ENCODE results near the gene ME3.

Gene ME3

DNA sequence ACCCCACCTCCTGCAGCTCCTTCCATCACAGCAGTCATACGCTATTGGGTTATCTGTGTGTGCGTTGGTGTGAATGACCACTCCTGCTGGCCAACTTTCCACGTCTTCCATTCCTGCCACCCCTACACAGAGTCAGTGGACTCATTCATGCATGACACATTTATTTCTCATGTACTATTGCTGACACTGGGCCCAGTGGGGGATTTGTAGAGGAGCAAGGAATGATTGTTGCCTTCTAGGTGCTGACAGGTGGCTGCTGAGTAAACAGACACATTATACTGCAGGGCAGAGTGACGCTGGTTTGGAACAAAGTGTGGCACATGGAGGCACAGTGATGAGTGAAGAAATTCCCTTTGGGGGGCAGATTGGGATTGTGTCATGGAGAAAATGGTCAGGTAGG, 183.9 kb downstream of the ME3 start:
- H3K36me3 ChIP-seq (ENCODE audit: control insufficient read depth, insufficient read depth, low read length) = no peaks in the 10 kb centered on the region
- 94 to 100% methylated on average over 1 to 3 of the region's 4 CpGs for WGBS, 2 experiments (ENCODE audit: insufficient coverage in 2 of 2)

DNA sequence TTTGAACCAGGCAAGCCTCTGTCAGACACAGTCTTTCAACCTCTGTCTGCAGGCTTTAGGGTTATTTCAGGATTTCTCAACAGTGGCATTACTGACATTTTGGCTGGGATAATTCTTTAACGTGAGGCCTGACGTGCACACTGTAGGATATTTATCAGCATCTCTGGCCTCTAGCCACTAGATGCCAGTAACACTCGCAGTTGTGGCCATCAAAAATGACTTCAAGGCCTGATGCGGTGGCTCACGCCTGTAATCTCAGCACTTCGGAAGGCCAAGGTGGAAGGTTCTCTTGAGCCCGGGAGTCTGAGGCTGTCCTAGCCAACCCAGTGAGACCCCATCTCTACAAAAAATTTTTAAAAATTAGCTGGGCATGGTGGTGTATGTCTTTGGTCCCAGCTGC, 184.7 kb downstream of the ME3 start:
- H3K27ac ChIP-seq (ENCODE audit: low read depth, low read length, severe bottlenecking) = no peak overlapping the region
- no peaks in the 10 kb centered on the region for H3K36me3 ChIP-seq (ENCODE audit: control insufficient read depth, insufficient read depth, low read length)
- 96 to 98% methylated on average over 5 to 6 of the region's 7 CpGs for WGBS, 2 experiments (ENCODE audit: insufficient coverage in 2 of 2)
- H3K4me3 ChIP-seq (ENCODE audit: extremely low read depth, insufficient read depth, low read length, poor library complexity, severe bottlenecking) = no peak overlapping the region
- H3K4me1 ChIP-seq (ENCODE audit: control insufficient read depth, insufficient read depth, low read length, poor library complexity, severe bottlenecking) = peaks cover 14% of the 10 kb centered on the region
- no peaks in the 10 kb centered on the region for H3K9me3 ChIP-seq (ENCODE audit: control insufficient read depth, low read length)

More for the DNA sequence above, 183.9 kb downstream of the ME3 start:
- H3K4me3 ChIP-seq (ENCODE audit: extremely low read depth, insufficient read depth, low read length, poor library complexity, severe bottlenecking) = no peak overlapping the region
- H3K27ac ChIP-seq (ENCODE audit: low read depth, low read length, severe bottlenecking) = no peak overlapping the region
- peaks cover 7% of the 10 kb centered on the region for H3K4me1 ChIP-seq (ENCODE audit: control insufficient read depth, insufficient read depth, low read length, poor library complexity, severe bottlenecking)
- H3K9me3 ChIP-seq (ENCODE audit: control insufficient read depth, low read length) = no peaks in the 10 kb centered on the region

DNA sequence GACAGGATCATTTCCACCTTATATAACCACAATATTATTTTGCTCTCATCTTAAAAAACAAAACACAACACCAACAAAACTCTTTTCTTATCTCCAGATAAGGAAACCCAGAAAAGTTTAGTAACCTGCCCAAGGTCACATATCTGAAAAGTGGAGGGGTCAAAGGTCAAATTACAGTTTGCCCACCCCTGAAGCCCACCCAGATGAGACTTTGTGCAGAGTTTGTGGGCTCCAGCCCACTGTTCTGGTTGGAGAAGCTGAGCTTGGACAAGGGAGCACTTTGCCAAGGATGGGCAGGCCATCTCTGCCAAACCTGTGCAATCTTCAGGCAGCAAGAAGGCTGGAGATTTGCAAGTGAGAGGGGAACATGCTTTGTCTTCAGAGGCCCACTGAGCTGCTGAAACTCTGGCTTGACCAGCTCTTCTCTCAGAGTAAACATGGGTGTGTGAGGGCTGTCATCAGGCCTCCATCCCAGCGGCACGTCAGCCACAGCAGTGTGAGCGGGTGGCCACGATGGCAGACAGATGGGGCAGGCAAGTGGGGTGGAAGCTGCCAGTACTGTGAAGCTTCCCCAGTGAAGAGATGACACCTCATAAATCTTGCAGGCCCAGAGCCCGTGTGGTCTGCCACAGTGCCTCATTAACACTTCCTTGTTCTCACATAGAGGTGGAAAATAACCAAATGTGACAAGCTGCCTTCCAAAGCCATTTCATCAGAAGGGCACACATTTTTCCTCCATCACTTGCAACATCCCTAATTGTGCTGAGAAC, 186.0 kb downstream of the ME3 start:
- 60 to 84% methylated on average over 2 to 5 of the region's 5 CpGs for WGBS, 2 experiments (ENCODE audit: insufficient coverage in 2 of 2)
- Histone ChIP-seq H3K4me1 (ENCODE audit: control insufficient read depth, insufficient read depth, low read length, poor library complexity, severe bottlenecking) (peaks cover 23% of the 10 kb centered on the region), H3K36me3 (ENCODE audit: control insufficient read depth, insufficient read depth, low read length) (no peaks in the 10 kb centered on the region), H3K4me3 (ENCODE audit: extremely low read depth, insufficient read depth, low read length, poor library complexity, severe bottlenecking) (no peak overlapping the region), H3K27ac (ENCODE audit: low read depth, low read length, severe bottlenecking) (no peak overlapping the region), H3K9me3 (ENCODE audit: control insufficient read depth, low read length) (no peaks in the 10 kb centered on the region)

DNA sequence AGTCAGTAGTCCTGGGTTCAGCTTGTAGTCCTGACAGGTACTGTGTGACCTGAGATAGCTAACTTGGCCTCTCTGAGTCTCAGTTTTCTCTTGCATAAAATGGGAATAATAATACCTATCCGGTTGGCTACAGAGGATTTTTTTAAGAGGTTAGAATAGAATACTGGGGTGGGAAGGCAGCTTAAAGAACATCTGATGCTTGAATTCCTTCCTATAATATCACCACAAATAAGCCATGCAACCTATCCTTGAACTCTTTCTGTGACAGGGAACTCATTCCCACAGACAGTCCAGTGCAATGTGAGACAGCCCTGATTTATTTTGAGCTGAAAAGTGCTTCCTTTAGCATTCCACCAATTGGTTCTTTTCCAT, 187.6 kb downstream of the ME3 start:
- Histone ChIP-seq H3K36me3 (ENCODE audit: control insufficient read depth, insufficient read depth, low read length) (no peaks in the 10 kb centered on the region), H3K27ac (ENCODE audit: low read depth, low read length, severe bottlenecking) (peak overlapping the region; percentile 46), H3K4me1 (ENCODE audit: control insufficient read depth, insufficient read depth, low read length, poor library complexity, severe bottlenecking) (peaks cover 32% of the 10 kb centered on the region), H3K4me3 (ENCODE audit: extremely low read depth, insufficient read depth, low read length, poor library complexity, severe bottlenecking) (no peak overlapping the region), H3K9me3 (ENCODE audit: control insufficient read depth, low read length) (no peaks in the 10 kb centered on the region)
- WGBS, 2 experiments (ENCODE audit: insufficient coverage in 2 of 2) = no CpG with 5 or more reads among the region's 1 CpG

DNA sequence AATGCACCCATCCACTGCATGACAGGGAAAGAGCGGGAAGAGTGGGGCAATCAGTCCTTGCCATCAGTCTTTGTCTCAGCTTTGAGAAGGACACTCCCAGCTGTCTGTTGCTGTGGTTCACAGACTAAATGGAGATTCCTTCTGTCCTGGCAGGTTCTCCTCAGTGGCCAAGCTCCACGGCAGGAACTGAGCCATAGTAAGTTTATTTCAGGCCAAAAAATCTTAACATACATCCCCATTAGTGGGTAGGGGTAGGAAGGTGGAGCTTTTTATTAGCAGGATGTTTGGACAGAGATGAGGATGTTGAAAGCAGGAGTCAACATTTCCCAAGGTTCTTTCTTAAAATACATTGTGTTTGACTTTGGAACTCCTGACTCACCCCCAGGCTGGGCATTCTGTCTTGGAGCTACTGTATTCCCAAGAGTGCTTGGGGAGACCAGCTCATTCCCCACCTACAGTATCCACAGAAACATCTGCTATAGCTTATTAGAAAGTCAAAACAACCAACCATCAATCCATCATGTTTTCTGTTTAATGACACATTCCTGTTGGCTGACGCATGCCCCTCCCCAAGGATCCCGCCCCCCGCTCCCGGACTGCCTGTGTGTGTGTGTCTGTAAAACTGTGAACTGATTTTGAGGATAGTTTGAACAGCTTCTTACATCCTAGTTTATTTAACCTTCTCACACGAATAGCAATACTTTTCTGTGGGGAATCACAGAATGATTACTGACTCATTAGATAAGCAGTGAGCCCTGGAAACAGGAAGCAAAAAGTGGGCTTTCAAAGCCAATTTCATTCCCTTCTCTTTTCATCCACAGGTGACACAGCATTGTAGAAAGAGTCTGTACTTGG, 188.2 kb downstream of the ME3 start:
- peaks cover 32% of the 10 kb centered on the region for H3K4me1 ChIP-seq (ENCODE audit: control insufficient read depth, insufficient read depth, low read length, poor library complexity, severe bottlenecking)
- WGBS, 2 experiments (ENCODE audit: insufficient coverage in 2 of 2) = 92 to 100% methylated on average over 1 of the region's 7 CpGs
- H3K9me3 ChIP-seq (ENCODE audit: control insufficient read depth, low read length) = no peaks in the 10 kb centered on the region
- H3K4me3 ChIP-seq (ENCODE audit: extremely low read depth, insufficient read depth, low read length, poor library complexity, severe bottlenecking) = no peak overlapping the region
- no peaks in the 10 kb centered on the region for H3K36me3 ChIP-seq (ENCODE audit: control insufficient read depth, insufficient read depth, low read length)
- peak overlapping the region; percentile 46 for H3K27ac ChIP-seq (ENCODE audit: low read depth, low read length, severe bottlenecking)

DNA sequence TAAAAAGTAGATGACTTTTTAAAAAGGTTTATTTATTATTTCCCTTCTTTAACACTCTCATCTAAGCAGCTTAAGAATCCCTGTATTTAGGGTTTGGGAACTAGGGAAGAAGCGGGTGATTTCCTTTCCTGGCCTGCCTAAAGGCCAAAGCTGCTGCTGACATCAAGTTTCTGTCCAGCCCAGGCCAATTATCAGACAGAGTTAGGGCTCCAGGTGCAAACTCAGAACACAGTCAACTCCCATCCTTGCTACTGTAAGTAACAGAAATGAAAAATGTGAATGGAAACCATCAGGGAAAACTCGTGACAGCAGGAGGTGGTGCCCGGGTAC, 188.8 kb downstream of the ME3 start:
- H3K36me3 ChIP-seq (ENCODE audit: control insufficient read depth, insufficient read depth, low read length) = no peaks in the 10 kb centered on the region
- WGBS, 2 experiments (ENCODE audit: insufficient coverage in 2 of 2) = 55 to 68% methylated on average over 2 of the region's 3 CpGs
- H3K27ac ChIP-seq (ENCODE audit: low read depth, low read length, severe bottlenecking) = peak overlapping the region; percentile 46
- no peak overlapping the region for H3K4me3 ChIP-seq (ENCODE audit: extremely low read depth, insufficient read depth, low read length, poor library complexity, severe bottlenecking)
- H3K9me3 ChIP-seq (ENCODE audit: control insufficient read depth, low read length) = no peaks in the 10 kb centered on the region
- H3K4me1 ChIP-seq (ENCODE audit: control insufficient read depth, insufficient read depth, low read length, poor library complexity, severe bottlenecking) = peaks cover 32% of the 10 kb centered on the region

DNA sequence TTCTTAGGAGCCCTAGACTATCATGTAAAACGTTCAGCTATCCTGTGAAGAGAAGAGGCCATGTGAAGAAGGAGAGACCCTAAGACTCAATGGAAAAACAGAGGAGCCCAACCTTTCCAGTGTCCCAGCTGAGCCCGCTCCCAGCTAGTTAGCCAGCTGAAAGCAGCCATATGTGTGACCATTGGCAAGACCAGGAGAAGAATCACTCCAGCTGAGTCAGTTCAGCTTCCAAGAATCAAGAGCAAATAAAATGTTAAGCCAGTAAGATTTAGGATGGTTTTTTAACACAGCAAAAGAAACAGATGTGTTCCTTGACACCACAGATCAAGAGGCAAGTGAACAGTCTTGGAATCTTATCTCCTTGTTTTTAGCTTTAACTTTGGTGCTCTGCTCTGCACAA, 189.7 kb downstream of the ME3 start:
- no peaks in the 10 kb centered on the region for H3K9me3 ChIP-seq (ENCODE audit: control insufficient read depth, low read length)
- H3K4me1 ChIP-seq (ENCODE audit: control insufficient read depth, insufficient read depth, low read length, poor library complexity, severe bottlenecking) = peaks cover 40% of the 10 kb centered on the region
- no peak overlapping the region for H3K27ac ChIP-seq (ENCODE audit: low read depth, low read length, severe bottlenecking)
- H3K36me3 ChIP-seq (ENCODE audit: control insufficient read depth, insufficient read depth, low read length) = no peaks in the 10 kb centered on the region
- H3K4me3 ChIP-seq (ENCODE audit: extremely low read depth, insufficient read depth, low read length, poor library complexity, severe bottlenecking) = no peak overlapping the region
- 88 to 89% methylated on average over 1 to 2 of the region's 2 CpGs for WGBS, 2 experiments (ENCODE audit: insufficient coverage in 2 of 2)

DNA sequence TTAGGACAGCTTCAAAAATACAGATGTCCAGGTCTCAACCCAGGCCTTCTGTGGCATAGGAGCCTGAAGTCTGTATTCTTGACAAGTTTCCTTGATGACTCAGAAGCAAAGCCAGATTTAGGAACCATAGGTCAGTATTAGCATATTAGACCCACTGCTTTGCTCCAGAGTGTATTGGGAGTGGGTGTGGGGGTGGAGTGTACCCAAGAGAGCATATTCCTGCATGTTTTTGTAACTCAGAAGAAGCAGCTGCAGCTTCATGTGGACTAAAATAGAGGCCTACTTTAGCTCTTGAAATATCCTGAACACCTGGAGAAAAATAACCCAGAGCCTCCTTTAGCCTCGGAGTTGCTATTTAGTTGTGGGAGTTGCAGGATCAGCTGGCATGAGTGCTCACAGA, 191.0 kb downstream of the ME3 start:
- 60 to 100% methylated on average over 1 of the region's 1 CpG for WGBS, 2 experiments (ENCODE audit: insufficient coverage in 2 of 2)

DNA sequence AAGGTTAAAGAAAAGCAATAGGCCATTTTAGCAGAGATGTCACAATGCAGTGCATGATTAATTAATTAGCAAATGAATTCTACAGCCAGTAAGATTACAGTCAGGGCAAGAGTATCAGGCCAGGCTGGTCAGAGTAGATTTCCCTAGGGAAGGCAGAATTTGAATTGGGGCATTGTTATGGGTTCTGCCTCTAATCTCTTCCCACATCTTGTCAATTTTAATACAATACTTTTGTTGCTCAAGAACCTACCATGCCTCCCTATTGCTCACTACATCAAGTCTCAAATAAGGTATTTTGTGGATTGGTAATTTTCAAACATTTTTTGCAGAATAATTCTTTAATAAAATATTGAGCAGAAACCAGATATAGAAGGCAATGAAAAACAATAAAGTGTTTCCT, 194.1 kb downstream of the ME3 start:
- Histone ChIP-seq H3K9me3 (ENCODE audit: control insufficient read depth, low read length) (peaks cover 10% of the 10 kb centered on the region), H3K27ac (ENCODE audit: low read depth, low read length, severe bottlenecking) (no peak overlapping the region), H3K4me3 (ENCODE audit: extremely low read depth, insufficient read depth, low read length, poor library complexity, severe bottlenecking) (no peak overlapping the region), H3K4me1 (ENCODE audit: control insufficient read depth, insufficient read depth, low read length, poor library complexity, severe bottlenecking) (peaks cover 62% of the 10 kb centered on the region), H3K36me3 (ENCODE audit: control insufficient read depth, insufficient read depth, low read length) (peaks cover 6% of the 10 kb centered on the region)

More for the DNA sequence above, 191.0 kb downstream of the ME3 start:
- no peaks in the 10 kb centered on the region for H3K9me3 ChIP-seq (ENCODE audit: control insufficient read depth, low read length)
- no peaks in the 10 kb centered on the region for H3K36me3 ChIP-seq (ENCODE audit: control insufficient read depth, insufficient read depth, low read length)
- H3K4me3 ChIP-seq (ENCODE audit: extremely low read depth, insufficient read depth, low read length, poor library complexity, severe bottlenecking) = no peak overlapping the region
- H3K27ac ChIP-seq (ENCODE audit: low read depth, low read length, severe bottlenecking) = no peak overlapping the region
- H3K4me1 ChIP-seq (ENCODE audit: control insufficient read depth, insufficient read depth, low read length, poor library complexity, severe bottlenecking) = peaks cover 52% of the 10 kb centered on the region

DNA sequence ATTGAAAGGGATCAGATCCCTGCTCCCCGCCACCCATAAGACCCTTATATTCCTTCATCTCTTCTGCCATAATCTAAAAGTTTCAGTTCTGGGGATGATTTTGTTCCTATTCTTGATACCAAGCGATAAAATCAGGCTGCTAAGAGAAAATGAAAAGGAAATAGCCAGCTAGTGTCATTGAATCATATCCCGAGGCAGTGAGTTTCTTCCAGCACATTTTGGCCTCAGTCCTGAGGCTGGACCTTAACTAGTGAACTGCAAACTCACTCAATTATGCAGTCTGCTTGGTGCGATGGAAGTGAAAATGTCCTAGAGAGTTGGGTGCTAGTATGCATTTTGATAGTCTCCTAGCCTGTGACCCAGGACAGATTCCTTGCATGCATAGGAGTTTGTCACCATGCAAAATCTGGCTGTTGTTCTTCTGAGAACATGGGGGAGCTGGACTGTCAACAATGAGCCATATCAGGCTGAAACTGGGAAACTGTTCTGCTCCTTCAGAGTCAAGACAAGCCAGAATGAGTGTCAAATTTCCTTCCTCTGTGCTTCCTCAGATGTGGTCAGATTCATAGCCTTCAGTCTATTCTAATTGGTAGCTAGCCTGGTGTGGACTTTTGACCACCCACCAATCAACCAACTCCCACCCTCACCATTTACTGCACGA, 194.8 kb downstream of the ME3 start:
- WGBS, 2 experiments (ENCODE audit: insufficient coverage in 2 of 2) = 82 to 97% methylated on average over 3 of the region's 5 CpGs
- Histone ChIP-seq H3K4me1 (ENCODE audit: control insufficient read depth, insufficient read depth, low read length, poor library complexity, severe bottlenecking) (peaks cover 56% of the 10 kb centered on the region), H3K9me3 (ENCODE audit: control insufficient read depth, low read length) (peaks cover 10% of the 10 kb centered on the region), H3K4me3 (ENCODE audit: extremely low read depth, insufficient read depth, low read length, poor library complexity, severe bottlenecking) (no peak overlapping the region), H3K36me3 (ENCODE audit: control insufficient read depth, insufficient read depth, low read length) (peaks cover 6% of the 10 kb centered on the region), H3K27ac (ENCODE audit: low read depth, low read length, severe bottlenecking) (peak overlapping the region; percentile 75)

Measured in mesodermal cell (in vitro differentiated cells).